Suppressor macrophage treated with lipopolysaccharide for 1 hour (primary cell): ENCODE results near the gene FUT8.

ENCODE experiments used
- DNase-seq, 3 donors: peaks; one replicate each; pipeline ENCODE4 v3.0.0-alpha.2; 2020 to 2022

Gene FUT8

DNA sequence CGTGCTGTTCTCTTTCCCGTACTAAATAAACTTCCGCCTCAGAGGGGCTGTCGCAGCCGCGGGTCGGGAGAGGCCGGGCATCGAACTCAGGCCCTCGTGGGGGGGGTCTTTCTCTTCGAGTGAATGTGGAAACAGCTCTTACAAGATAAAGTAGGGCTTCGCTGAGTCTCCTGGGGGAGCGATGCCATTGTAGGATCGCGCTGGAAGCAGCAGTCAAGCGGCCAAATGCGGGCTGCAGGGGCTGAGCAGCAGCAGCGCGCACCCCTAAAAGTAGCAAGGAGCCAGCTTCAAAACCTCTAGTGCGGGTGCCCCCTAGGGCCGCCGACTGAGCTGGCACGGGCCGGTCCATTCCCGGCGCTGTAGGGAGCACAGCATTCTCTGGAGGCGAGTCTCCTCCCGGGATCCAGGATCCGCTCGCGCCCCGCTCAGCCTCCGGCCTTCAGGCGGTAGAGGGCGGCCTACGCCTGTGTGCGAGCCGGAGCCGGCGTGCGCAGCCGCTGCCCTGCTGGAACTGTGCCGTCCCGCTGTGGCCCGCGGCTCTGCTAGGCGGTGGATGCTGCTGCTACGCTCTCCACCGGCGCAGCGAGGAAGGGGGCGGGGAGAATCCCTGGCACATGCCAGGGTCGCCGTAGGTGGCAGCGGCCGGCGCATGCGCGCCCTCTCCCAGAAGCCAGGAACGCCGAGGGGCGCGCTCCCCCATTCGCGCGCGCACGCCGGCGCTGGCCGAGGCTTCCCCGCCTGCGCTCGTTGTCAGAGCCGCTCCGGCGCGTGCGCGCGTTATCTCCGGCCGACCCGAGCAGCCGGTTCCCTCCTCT is at the start of gene FUT8:
Gene FUT8, plus strand, starts transcription at position 699 of the 815 bp plus-strand sequence. CDS start 148,834 bp downstream, outside the sequence.
- DNase-seq = peak; percentile 92 to 96 (median 94)

- no peak for DNase-seq
Measured at GRCh38 chr14:65366802-65367565, 45.5 kb upstream of the FUT8 start.

DNA sequence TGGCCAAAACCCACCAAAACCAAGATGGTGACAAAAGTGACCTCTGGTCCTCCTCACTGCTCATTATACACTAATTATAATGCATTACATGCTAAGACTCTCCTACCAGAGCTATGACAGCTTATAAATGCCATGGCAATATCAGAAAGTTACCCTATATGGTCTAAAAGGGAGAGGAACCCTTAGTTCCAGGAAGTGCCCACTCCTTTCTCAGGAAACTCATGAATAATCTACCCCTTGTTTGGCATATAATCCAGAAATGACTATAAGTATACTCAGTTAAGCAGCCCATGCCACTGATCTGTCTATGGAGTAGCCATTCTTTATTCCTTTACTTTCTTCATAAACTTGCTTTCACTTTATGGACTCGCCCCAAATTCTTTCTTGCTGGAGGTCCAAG is 43.0 kb upstream of the FUT8 start:
- DNase-seq = no peak

- DNase-seq = no peak
Measured at GRCh38 chr14:65370801-65371248, 41.7 kb upstream of the FUT8 start.

GRCh38 chr14:65371784-65372183 is 40.7 kb upstream of the FUT8 start:
- no peak for DNase-seq

DNA sequence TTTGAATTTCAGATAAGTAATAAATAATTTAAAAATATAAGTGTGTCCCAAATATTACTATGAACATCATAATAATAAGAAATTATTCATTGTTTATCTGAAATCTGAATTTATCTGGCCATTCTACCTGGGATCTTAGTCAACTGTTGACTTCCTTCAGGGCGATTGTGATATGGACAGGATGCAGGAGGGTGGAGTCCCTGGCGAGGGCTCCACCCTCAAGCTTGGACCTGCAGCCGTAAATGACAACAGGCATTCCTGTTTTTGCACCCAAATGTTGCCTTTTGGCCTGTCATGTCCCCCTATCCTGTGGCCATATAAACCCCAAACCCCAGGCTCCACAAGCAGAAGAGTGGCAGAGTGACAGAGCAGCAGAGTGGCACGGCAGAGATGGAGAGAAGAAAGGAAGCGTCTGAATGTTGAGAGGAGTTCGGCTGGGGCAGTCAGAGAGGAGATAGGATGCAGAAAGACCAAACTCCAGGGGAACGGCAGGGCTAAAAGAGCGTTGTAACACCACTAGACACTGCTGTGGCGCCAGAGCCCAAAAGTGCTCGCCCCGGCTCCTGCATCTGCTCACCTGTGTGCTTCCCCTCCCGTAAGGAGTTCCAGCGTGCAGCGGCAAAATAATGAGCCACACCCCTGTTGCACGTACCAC is 39.4 kb upstream of the FUT8 start:
- DNase-seq = no peak

GRCh38 chr14:65373671-65374039 is 38.9 kb upstream of the FUT8 start:
- no peak for DNase-seq

GRCh38 chr14:65377576-65377975 is 35.0 kb upstream of the FUT8 start:
- peak; percentile 15 to 33 (median 28) for DNase-seq

GRCh38 chr14:65382586-65382985 is 29.9 kb upstream of the FUT8 start:
- DNase-seq = no peak

DNA sequence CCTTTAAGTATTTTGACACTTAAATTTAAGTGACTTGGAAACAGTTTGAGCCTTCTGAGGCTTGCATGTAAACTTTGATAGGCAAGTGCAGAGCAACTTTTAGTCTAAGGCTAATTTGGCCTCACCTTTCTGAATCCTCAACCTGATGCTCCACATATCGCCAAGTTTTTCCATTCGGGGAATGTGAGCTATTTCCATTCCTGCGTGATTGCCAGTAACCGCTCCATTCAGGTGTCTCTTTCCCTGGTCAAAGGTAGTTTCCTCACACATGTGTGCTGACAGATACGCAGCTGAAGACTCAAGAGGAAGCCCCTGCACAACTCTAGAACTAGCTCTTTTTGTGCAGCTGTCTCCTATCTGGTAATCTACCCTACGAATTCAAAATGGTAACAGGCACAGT is 25.4 kb upstream of the FUT8 start:
- no peak for DNase-seq

GRCh38 chr14:65387628-65388027 is 24.9 kb upstream of the FUT8 start:
- DNase-seq = no peak

DNA sequence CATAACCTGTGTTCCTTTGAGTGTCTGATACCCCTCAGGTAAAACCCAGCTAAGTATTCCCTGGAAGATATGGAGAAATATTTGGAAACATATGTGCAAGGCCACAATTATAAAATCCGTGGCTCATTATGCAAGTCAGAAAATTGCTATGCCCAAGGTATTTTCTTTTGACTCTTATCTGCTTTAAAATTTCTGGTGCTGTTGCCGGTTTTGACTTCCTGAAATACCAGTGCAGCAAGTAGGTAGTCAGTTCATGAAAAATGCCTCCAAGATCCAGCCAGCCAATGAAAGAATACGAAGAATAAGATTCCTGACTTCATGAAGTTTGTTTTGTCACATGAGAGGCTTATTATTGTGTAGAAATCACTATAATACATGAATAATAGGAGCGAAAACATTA is 20.2 kb upstream of the FUT8 start:
- no peak for DNase-seq

DNA sequence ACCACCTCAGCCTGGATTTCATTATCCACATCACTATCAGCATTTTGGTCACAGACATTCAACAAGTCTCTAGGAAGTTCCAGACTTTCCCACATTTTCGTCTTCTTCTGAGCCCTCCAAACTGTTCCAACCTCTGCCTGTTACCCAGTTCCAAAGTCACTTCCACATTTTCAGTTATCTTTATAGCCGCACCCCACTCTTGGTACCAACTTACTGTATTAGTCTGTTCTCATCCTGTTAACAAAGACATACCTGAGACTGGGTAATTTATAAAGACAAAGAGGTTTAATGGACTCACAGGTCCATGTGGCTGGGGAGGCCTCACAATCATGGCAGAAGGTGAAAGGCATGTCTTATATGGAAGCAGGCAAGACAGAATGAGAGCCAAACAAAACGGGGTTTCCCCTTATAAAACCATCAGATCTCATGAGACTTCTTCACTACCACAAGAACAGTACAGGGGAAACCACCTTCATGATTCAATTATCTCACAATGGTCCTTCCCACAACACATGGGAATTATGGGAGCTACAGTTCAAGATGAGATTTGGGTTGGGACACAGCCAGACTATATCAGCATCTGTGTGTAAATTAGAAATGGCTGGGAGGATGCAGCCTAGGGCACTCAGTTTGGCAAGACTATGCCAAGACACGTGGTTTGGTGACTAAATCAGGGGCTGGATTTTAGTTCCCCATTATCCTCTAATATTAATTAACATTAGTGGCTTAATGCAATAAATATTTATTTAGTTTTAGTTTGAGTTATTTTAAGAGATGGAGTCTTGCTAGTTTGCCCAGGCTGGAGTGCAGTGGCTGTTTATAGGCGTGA is 16.2 kb upstream of the FUT8 start:
- DNase-seq = peak in 2 of 3 donors; percentile 15 to 43

DNA sequence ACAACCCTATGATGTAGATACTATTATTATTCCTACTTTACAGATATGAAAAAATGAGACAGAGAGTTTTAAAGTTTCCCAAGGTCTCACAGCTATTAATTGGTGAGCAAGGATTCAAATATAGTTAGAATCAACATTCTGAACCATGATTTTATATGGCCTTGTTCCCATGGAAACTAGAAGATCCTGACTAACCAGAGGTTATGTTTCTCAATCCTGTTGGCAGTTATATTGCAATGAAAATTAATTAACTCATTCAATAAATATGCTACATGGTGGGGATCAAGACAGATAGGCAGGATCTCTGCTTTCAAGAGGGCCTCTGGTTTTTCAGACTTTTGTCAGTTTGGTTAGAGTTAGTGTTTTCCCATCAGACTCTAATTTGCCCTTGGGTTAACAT is 9.3 kb upstream of the FUT8 start:
- DNase-seq = no peak

- DNase-seq = no peak
Measured at GRCh38 chr14:65408113-65408512, 4.4 kb upstream of the FUT8 start.

DNA sequence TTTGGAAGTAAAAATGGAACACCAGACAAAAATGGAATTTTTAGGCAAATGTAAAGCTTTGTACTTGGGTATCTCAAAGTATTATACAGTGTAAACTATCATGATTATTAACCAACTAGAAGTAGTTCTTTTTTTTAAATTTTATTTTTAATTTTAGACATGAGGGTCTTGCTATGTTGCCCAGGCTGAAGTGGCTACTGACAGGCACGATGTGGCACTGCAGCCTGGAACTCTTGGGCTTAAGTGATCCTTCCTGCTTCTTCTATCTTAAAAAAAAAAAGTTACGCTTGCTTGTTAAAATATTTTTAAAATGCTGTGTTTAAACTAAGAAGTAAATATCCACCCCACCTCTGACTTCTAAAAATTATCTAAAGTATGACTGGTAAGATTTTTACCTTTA is 1.9 kb upstream of the FUT8 start:
- no peak for DNase-seq

DNA sequence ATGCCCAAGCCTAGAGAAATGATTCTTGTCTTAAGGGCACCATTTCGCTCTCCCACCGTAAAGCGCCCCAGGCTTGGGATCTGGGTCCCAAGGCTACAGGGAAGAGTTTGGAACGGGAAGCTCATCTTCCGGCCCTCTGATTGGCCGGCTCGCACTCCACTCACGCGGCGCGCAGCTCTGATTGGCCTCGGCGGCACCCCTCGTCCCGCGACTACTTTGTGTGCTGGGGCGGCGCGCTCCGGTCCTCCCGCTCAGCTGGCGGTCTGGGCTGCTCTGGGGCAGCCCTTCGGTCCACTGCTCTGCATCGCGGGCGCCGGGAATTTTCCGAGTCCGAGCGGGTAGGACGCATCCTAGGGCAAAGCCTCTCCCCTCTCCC is 886 bp upstream of the FUT8 start:
- peak; percentile 91 to 94 (median 92) for DNase-seq

DNA sequence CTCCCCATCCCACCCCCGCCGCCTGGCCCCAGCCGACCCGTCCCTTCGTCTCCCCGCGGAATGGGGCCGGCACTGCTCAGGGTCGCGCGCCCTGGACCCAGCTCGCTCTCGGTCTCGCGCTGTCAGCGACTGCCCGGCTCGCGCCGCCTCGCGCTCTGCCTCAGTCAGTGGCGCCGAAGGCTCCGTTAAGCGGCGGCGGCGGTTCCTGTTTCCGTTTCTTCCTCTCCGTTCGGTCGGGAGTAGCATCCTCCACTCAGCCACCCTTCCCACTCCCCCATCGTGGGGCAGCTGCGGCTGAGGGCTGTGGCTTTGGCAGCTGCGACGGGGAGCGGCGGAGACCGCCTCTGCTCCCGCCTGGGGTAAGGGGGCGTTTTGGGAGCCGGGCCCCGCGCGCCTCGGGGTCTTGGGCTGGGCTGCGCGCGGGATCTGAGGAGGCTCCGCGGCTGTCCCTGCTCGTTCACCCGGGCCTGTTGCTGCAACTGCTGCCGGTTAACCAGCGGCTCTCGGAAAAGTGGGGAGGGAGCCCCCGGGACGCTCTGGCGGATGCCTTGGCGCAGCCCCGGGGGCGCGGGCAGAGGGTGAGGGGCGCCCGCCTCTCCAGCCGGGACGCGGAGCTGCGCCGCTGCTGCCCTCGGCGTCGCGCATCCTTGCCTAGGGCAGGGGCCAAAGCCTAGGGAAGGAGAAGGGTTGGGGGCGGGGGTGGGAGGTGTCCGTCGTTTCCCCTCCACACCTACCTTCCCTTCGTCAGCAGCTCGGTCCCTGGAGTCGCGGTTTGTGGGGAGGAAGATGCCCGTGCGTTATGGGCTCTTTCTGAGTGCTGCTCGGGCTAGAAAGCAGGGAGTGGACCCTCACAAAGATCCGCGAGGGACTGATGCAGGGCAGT is 567 bp downstream of the FUT8 start:
- peak; percentile 81 to 90 (median 86) for DNase-seq

DNA sequence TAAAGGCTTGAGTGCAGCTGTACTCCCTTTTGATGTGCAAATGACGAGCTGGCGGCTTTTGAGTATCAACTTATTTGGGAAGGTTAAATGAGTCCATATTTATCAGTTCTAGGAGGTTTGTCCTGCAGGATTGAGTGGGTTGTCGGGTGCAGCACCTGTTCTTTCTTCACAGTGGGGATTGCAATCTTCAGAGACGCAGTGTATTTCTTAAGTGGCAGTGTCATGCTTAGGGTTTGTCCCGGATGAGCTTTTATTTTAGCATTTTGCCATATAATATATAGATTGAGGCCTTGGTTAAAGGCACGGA is 1.2 kb downstream of the FUT8 start:
- no peak for DNase-seq

- DNase-seq = peak; percentile 53 to 58 (median 55)
Measured at GRCh38 chr14:65414961-65415589, 2.5 kb downstream of the FUT8 start.

- DNase-seq = no peak
Measured at GRCh38 chr14:65415613-65416012, 3.1 kb downstream of the FUT8 start.
